ENCODE data around the gene SEC11A. TPM values are rescaled to one million over a fixed set of nuclear protein-coding genes. Genes with fewer than 3 reads are reported as not detected.
A peak's percentile ranks its signal among the peaks of the same experiment; 100 is the strongest.

Gene SEC11A
- total RNA-seq, 2 experiments from 2014 or later, result 44.1 to 47.0 TPM

- Mint-ChIP-seq H3K36me3 (ENCODE audit: low read depth) (peaks cover 7% of the 10 kb centered on the region), H3K27ac (peak within 1 kb of the TSS; percentile 73), H3K4me1 (ENCODE audit: low read depth) (peaks cover 43% of the 10 kb centered on the region), H3K9me3 (no peaks in the 10 kb centered on the region), H3K27me3 (no peaks in the 10 kb centered on the region), H3K4me3 (peak within 1 kb of the TSS; percentile 86)
- peak; percentile 70 for ATAC-seq (ENCODE audit: poor library complexity)
- Histone ChIP-seq H3K4me3 (ENCODE audit: low read length) (peak within 1 kb of the TSS; percentile 61), H3K36me3 (ENCODE audit: insufficient read depth, low read length) (no peaks in the 10 kb centered on the region), H3K4me1 (ENCODE audit: insufficient read depth, low read length) (peaks cover 42% of the 10 kb centered on the region), H3K27me3 (ENCODE audit: control insufficient read depth in 1 of 2, insufficient read depth in 2 of 2, low read length in 2 of 2) (no peaks in the 10 kb centered on the region), H3K9me3 (ENCODE audit: control insufficient read depth in 1 of 2, insufficient read depth in 1 of 2, low read length in 2 of 2) (no peaks in the 10 kb centered on the region), H3K27ac (ENCODE audit: low read depth in 1 of 2, low read length in 2 of 2) (peak within 1 kb of the TSS in 1 of 2 donors; percentile 65)
- intact Hi-C loops (cut with DNase I, micrococcal nuclease), result loop anchor here (1.0 to 10.0 kb wide), 4 partner anchors 71 to 1137 kb away; partner anchors contain the start of gene KLHL25 (in 1 of the 2)
- TF ChIP-seq CTCF (IDR thresholded peaks at IDR 0.05), result peak; percentile 68
- POLR2A ChIA-PET, result interaction anchor here (0.7 to 3.5 kb wide), 18 partner anchors 9 to 148 kb away, joined by 3 to 37 read pairs (median 4); partner anchors contain the start of genes SEC11A and ZSCAN2
- CTCF ChIA-PET, result interaction anchor here (0.6 to 1.9 kb wide), 16 partner anchors 9 to 664 kb away, joined by 3 to 13 read pairs (median 4); partner anchors contain the start of genes SEC11A and ZNF592
- peak; percentile 70 to 94 (median 82) for DNase-seq
Observed at GRCh38 chr15:84658080-84658787, 57.7 kb downstream of the SEC11A start, which contains the start of gene NMB. TSS of gene NMB (minus strand) at chr15:84658199. CDS start at chr15:84658152, 47 bp downstream.

- Mint-ChIP-seq H3K9me3 (no peaks in the 10 kb centered on the region), H3K4me1 (ENCODE audit: low read depth) (peaks cover 43% of the 10 kb centered on the region), H3K36me3 (ENCODE audit: low read depth) (peaks cover 7% of the 10 kb centered on the region)
Observed at GRCh38 chr15:84657748-84658079, 58.2 kb downstream of the SEC11A start.

More at GRCh38 chr15:84657748-84658079, 58.2 kb downstream of the SEC11A start:
- intact Hi-C loops (cut with DNase I, micrococcal nuclease), result loop anchor here (1.0 to 10.0 kb wide), 4 partner anchors 70 to 1137 kb away; partner anchors contain the start of gene KLHL25 (in 1 of the 2)
- H3K27ac Mint-ChIP-seq, result peak overlapping the region; percentile 72
- CTCF ChIA-PET, result interaction anchor here (1.1 to 1.9 kb wide), 3 partner anchors 9 to 58 kb away, joined by 6 to 13 read pairs (median 7); partner anchors contain the start of gene SEC11A
- Histone ChIP-seq H3K9me3 (ENCODE audit: control insufficient read depth in 1 of 2, insufficient read depth in 1 of 2, low read length in 2 of 2) (no peaks in the 10 kb centered on the region), H3K4me1 (ENCODE audit: insufficient read depth, low read length) (peaks cover 47% of the 10 kb centered on the region), H3K36me3 (ENCODE audit: insufficient read depth, low read length) (no peaks in the 10 kb centered on the region), H3K4me3 (ENCODE audit: low read length) (peak overlapping the region; percentile 61), H3K27me3 (ENCODE audit: control insufficient read depth in 1 of 2, insufficient read depth in 2 of 2, low read length in 2 of 2) (no peaks in the 10 kb centered on the region), H3K27ac (ENCODE audit: low read depth in 1 of 2, low read length in 2 of 2) (no peak overlapping the region)
- DNase-seq (peak in 1 of 14 experiments; percentile 18), ATAC-seq (ENCODE audit: poor library complexity) (no peak)
- peak overlapping the region; percentile 80 for H3K4me3 Mint-ChIP-seq
- no peak for TF ChIP-seq CTCF (IDR thresholded peaks at IDR 0.05)
- POLR2A ChIA-PET, result interaction anchor here (1.0 to 3.5 kb wide), 11 partner anchors 26 to 270 kb away, joined by 3 to 37 read pairs (median 5); partner anchors contain the start of genes SEC11A and ZSCAN2
- no peaks in the 10 kb centered on the region for H3K27me3 Mint-ChIP-seq
